ENCODE results near the gene SERGEF.

The SERGEF gene

GRCh38 chr11:17827006-17827405 is 185.8 kb downstream of the SERGEF start:
- in situ Hi-C loops (cut with MboI; ENCODE audit: low pct_unique_long_range_greater_than_20kb, low sequenced_read_pairs, unreplicated experiment) = no loop called here
- TF ChIP-seq, protein P1, sequence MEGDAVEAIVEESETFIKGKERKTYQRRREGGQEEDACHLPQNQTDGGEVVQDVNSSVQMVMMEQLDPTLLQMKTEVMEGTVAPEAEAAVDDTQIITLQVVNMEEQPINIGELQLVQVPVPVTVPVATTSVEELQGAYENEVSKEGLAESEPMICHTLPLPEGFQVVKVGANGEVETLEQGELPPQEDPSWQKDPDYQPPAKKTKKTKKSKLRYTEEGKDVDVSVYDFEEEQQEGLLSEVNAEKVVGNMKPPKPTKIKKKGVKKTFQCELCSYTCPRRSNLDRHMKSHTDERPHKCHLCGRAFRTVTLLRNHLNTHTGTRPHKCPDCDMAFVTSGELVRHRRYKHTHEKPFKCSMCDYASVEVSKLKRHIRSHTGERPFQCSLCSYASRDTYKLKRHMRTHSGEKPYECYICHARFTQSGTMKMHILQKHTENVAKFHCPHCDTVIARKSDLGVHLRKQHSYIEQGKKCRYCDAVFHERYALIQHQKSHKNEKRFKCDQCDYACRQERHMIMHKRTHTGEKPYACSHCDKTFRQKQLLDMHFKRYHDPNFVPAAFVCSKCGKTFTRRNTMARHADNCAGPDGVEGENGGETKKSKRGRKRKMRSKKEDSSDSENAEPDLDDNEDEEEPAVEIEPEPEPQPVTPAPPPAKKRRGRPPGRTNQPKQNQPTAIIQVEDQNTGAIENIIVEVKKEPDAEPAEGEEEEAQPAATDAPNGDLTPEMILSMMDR (IDR thresholded peaks at IDR 0.05; ENCODE audit: extremely low read depth, insufficient read depth, missing control alignments) = no peak
- DNase-seq (ENCODE audit: low spot score) = no peak

GRCh38 chr11:17822401-17822781 is 190.5 kb downstream of the SERGEF start:
- DNase-seq (ENCODE audit: low spot score) = no peak
- TF ChIP-seq, protein P1 (IDR thresholded peaks at IDR 0.05; ENCODE audit: extremely low read depth, insufficient read depth, missing control alignments) = no peak
- in situ Hi-C loops (cut with MboI; ENCODE audit: low pct_unique_long_range_greater_than_20kb, low sequenced_read_pairs, unreplicated experiment) = no loop called here

DNA sequence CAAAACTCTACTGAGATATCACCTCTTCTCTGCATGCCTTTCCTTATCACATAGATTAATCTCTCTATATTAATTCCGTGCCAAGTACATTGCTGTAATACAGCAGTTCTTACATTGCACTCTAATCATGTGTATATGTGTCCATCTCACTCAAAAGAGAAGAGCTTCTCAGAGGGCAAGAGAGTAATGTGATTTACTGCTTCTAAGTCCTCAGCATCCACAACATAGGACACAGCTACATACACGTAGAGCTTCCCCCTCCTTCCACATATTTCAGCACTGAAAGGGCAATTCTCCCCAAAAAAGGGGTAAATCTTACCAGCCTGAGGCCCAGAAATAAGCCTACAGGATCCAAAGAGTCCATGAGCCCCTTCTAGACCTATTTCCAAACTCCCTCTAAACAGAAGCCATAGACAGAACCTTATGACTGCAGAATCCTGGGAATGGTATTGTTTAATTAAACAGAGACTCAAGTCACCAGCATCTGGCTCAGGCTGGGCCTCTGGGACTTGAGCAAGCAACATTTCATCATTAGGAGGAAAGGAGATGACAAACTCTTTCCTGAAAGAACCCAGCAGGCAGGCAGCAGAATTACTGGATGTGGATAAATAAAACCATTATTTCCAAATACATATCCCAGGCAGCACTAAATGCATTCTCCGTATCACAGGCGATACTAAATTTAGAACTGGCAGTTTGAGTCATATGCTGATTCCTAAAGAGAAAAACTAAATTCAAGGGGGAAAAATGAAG is 191.0 kb downstream of the SERGEF start:
- TF ChIP-seq, protein P1 (IDR thresholded peaks at IDR 0.05; ENCODE audit: extremely low read depth, insufficient read depth, missing control alignments) = no peak
- in situ Hi-C loops (cut with MboI; ENCODE audit: low pct_unique_long_range_greater_than_20kb, low sequenced_read_pairs, unreplicated experiment) = no loop called here
- no peak for DNase-seq (ENCODE audit: low spot score)

DNA sequence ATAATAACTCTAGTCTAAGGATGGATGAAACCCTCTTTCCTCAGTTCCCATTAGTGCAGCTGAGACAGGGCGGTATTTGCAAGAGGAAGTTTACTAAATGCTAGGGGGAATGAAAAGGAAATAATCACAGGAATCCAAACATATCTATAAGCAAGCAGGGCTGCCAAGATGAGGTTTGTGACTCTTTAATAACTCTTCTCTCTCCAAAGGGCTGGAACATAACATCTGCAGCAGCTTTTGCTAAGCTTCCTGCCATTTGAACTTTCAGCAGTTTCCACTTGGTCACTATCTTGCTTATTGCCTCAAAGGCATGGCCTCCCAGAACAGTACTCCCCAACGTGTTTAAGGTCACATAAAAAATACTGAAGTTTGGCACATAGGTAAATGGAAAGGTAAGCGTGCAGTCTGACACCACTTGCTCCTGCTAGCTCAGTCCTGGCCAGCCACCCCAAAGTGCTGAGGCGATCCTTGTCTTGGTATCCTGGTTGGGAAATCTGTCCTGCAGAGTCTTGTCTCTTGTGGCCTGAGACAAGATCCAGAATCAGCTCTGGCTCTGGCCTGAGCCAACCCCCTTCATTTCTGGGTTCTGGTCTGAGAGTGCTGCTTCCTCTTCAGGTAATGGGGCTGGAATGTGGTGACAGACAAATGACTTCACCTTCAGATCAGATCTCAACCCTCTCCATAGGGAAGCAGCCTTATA is 196.5 kb downstream of the SERGEF start:
- in situ Hi-C loops (cut with MboI; ENCODE audit: low pct_unique_long_range_greater_than_20kb, low sequenced_read_pairs, unreplicated experiment) = no loop called here
- TF ChIP-seq, protein P1 (IDR thresholded peaks at IDR 0.05; ENCODE audit: extremely low read depth, insufficient read depth, missing control alignments) = no peak
- DNase-seq (ENCODE audit: low spot score) = no peak

- in situ Hi-C loops (cut with MboI; ENCODE audit: low pct_unique_long_range_greater_than_20kb, low sequenced_read_pairs, unreplicated experiment) = no loop called here
- TF ChIP-seq, protein P1 (IDR thresholded peaks at IDR 0.05; ENCODE audit: extremely low read depth, insufficient read depth, missing control alignments) = no peak
- DNase-seq (ENCODE audit: low spot score) = no peak
Measured at GRCh38 chr11:17814546-17814945, 198.3 kb downstream of the SERGEF start.

GRCh38 chr11:17813391-17814059 is 199.3 kb downstream of the SERGEF start:
- in situ Hi-C loops (cut with MboI; ENCODE audit: low pct_unique_long_range_greater_than_20kb, low sequenced_read_pairs, unreplicated experiment) = no loop called here
- TF ChIP-seq, protein P1 (IDR thresholded peaks at IDR 0.05; ENCODE audit: extremely low read depth, insufficient read depth, missing control alignments) = no peak
- no peak for DNase-seq (ENCODE audit: low spot score)
